Keratinocyte (primary cell): ENCODE measurements around the gene SPRED2.

Experiments used
- EZH2 ChIP-seq: IDR thresholded peaks from one replicate; pipeline ENCODE4 v1.6.1; 2012; ENCODE audit warnings: inconsistent platforms, mild to moderate bottlenecking, low read length, moderate library complexity
- TF ChIP-seq, protein P1 (sequence below), 3 experiments: IDR thresholded peaks in 1 of 3; conservative IDR thresholded peaks in 1 of 3; optimal IDR thresholded peaks in 1 of 3; 2 replicates in 2 of 3; 3 replicates in 1 of 3; pipeline versions ENCODE3 to v1.5.1; 2011; ENCODE audit warnings: low read length in 3 of 3, mild to moderate bottlenecking in 3 of 3, moderate library complexity in 2 of 3, control low read depth in 1 of 3, inconsistent platforms in 1 of 3; ENCODE audit not compliant: insufficient read depth in 2 of 3; ENCODE audit errors: extremely low read depth in 1 of 3

DNA sequence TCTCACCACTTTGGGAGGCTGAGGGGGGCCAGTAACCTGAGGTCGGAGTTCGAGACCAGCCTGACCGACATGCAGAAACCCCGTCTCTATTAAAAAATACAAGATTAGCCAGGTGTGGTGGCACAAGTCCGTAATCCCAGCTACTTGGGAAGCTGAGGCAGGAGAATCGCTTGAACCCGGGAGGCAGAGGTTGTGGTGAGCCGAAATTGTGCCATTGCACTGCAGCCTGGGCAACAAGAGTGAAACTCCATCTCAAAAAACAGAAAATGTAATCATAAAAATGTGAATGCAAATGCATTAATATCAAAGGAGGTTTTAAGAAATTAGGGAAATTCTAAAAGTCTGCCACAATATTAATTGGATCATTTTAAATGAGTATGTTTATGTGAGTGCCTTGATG is 159.1 kb downstream of the SPRED2 start:
- TF ChIP-seq, protein P1, sequence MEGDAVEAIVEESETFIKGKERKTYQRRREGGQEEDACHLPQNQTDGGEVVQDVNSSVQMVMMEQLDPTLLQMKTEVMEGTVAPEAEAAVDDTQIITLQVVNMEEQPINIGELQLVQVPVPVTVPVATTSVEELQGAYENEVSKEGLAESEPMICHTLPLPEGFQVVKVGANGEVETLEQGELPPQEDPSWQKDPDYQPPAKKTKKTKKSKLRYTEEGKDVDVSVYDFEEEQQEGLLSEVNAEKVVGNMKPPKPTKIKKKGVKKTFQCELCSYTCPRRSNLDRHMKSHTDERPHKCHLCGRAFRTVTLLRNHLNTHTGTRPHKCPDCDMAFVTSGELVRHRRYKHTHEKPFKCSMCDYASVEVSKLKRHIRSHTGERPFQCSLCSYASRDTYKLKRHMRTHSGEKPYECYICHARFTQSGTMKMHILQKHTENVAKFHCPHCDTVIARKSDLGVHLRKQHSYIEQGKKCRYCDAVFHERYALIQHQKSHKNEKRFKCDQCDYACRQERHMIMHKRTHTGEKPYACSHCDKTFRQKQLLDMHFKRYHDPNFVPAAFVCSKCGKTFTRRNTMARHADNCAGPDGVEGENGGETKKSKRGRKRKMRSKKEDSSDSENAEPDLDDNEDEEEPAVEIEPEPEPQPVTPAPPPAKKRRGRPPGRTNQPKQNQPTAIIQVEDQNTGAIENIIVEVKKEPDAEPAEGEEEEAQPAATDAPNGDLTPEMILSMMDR (optimal IDR thresholded peaks at IDR 0.05 in 1 of 3, IDR thresholded peaks at IDR 0.05 in 1 of 3, conservative IDR thresholded peaks at IDR 0.05 in 1 of 3; ENCODE audit: extremely low read depth in 1 of 3, insufficient read depth in 2 of 3, low read length in 3 of 3): no peak
- no peak for TF ChIP-seq EZH2
